OCI-LY7 (cell line): ENCODE results near the gene AHSG. TPM values are rescaled to one million over a fixed set of nuclear protein-coding genes. Genes with fewer than 3 reads are reported as not detected.

ENCODE experiments used
- BruUV-seq: library from RNA; stranded (reverse); fragments of 400-500 nt; replicated peaks from 2 replicates; lab custom pipeline; 2021; lab: Mats Ljungman, UMichigan
- CTCF ChIA-PET: fragments of 300-600 bp; sonication (Branson Sonifier 250); formaldehyde crosslinking; loops from one replicate; lab custom pipeline; 2022; ENCODE audit warnings: antibody characterized with exemption; ENCODE audit not compliant: unreplicated experiment; lab: Charles Lee
- POLR2A ChIA-PET: fragments of 300-600 bp; sonication (Branson Sonifier 250); formaldehyde crosslinking; loops from one replicate; lab custom pipeline; 2022; ENCODE audit warnings: antibody characterized with exemption; lab: Charles Lee
- DNase-seq: peaks from one replicate; pipeline ENCODE4 v3.0.0-alpha.2; 2015; ENCODE audit warnings: low spot score
- H2AFZ ChIP-seq: fragments of 200-600 bp; sonication (generic), shearing (Covaris generic); 2 replicates; pipeline ENCODE4 v1.6.1; 2014; ENCODE audit warnings: mild to moderate bottlenecking, antibody characterized with exemption, low read length, moderate library complexity
- H3K27ac ChIP-seq: fragments of 200-600 bp; sonication (generic); 2 replicates; pipeline ENCODE4 v1.5.1; 2014; ENCODE audit warnings: mixed run types, low read depth, mild to moderate bottlenecking, moderate library complexity, low read length, inconsistent platforms; ENCODE audit not compliant: poor library complexity, severe bottlenecking
- H3K36me3 ChIP-seq: fragments of 200-600 bp; sonication (generic); 2 replicates; pipeline ENCODE4 v1.6.1; 2014; ENCODE audit warnings: mild to moderate bottlenecking, antibody characterized with exemption, low read length, moderate library complexity, mixed read lengths; ENCODE audit not compliant: insufficient read depth
- H3K4me1 ChIP-seq: fragments of 200-600 bp; sonication (generic); 2 replicates; pipeline ENCODE4 v1.5.1; 2014; ENCODE audit warnings: mild to moderate bottlenecking, low read length; ENCODE audit not compliant: insufficient read depth, poor library complexity, severe bottlenecking
- H3K4me2 ChIP-seq: fragments of 200-600 bp; sonication (generic); 2 replicates; pipeline ENCODE4 v1.6.1; 2014; ENCODE audit warnings: mild to moderate bottlenecking, low read length
- H3K4me3 ChIP-seq: fragments of 200-600 bp; sonication (generic); 2 replicates; pipeline ENCODE4 v1.5.1; 2014; ENCODE audit warnings: mild to moderate bottlenecking, low read depth, low read length; ENCODE audit not compliant: poor library complexity, severe bottlenecking
- H3K79me2 ChIP-seq: fragments of 200-600 bp; sonication (generic); 2 replicates; pipeline ENCODE4 v1.6.1; 2016; ENCODE audit warnings: low read depth, mild to moderate bottlenecking, low read length, moderate library complexity, mixed read lengths; ENCODE audit not compliant: insufficient read depth
- H3K9me2 ChIP-seq: fragments of 200-600 bp; sonication (generic); 2 replicates; pipeline ENCODE4 v1.6.1; 2016; ENCODE audit warnings: mild to moderate bottlenecking, low read length, mixed read lengths; ENCODE audit not compliant: insufficient read depth
- H3K9me3 ChIP-seq: fragments of 200-600 bp; sonication (generic); 2 replicates; pipeline ENCODE4 v1.6.1; 2014; ENCODE audit warnings: mild to moderate bottlenecking, mixed run types, low read length, mixed read lengths
- H4K20me1 ChIP-seq: fragments of 200-600 bp; sonication (generic); 2 replicates; pipeline ENCODE4 v1.6.1; 2014; ENCODE audit warnings: mild to moderate bottlenecking, antibody characterized with exemption, low read length, moderate library complexity, mixed read lengths; ENCODE audit not compliant: insufficient read depth
- EZH2phosphoT487 ChIP-seq: fragments of 200-600 bp; sonication (generic); IDR thresholded peaks from 2 replicates; pipeline ENCODE4 v1.6.1; 2018; ENCODE audit warnings: low read depth, borderline replicate concordance, mild to moderate bottlenecking, mixed run types, antibody characterized with exemption, low read length, moderate library complexity, mixed read lengths
- intact Hi-C: fragments of 100-400 bp; cut with micrococcal nuclease; formaldehyde crosslinking; loops from one replicate; pipeline ENCODE4 v1.10.0; 2022; ENCODE audit not compliant: unreplicated experiment
- total RNA-seq, 2 experiments: library from RNA; depleted of rRNA in 1 of 2; stranded (reverse); fragments of >200 nt in 1 of 2; shearing (Covaris generic) in 1 of 2; gene quantifications; 2 replicates each; pipeline ENCODE4 v1.2.3, GENCODE V29; 2014 to 2022
- TF ChIP-seq, protein P1 (sequence below): fragments of 200-600 bp; sonication (generic); conservative IDR thresholded peaks from 2 replicates; pipeline ENCODE4 v1.5.1; 2014; ENCODE audit warnings: mild to moderate bottlenecking, antibody characterized with exemption, low read length, moderate library complexity, mixed read lengths

AHSG gene
- total RNA-seq, 2 experiments from 2014 or later: not detected

DNA sequence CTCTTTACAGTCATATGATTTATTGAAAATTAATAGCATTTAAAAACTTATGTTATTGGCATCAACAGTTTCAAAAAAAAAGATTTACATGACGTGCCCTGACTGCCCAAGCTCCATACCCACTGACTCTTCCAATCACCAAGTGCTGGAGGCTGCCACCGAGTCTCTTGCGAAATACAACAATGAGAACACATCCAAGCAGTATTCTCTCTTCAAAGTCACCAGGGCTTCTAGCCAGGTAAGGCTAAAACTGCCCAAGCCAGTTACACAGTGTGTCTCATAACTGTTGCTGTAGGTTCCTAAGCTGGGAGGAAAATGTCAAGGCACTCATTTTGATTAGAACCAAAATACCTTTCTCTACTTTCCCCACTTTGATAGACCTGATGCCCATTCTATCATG is 31.8 kb downstream of the AHSG start:
- intact Hi-C loops: no loop called here
- Histone ChIP-seq H3K4me2 (no peak overlapping the region), H3K79me2 (no peaks in the 10 kb centered on the region), H3K27ac (no peak overlapping the region), H2AFZ (no peak overlapping the region), H3K9me3 (no peaks in the 10 kb centered on the region; the same call in 1 of the 2 replicates), H3K36me3 (no peaks in the 10 kb centered on the region), H3K4me1 (peaks cover 22% of the 10 kb centered on the region), H3K9me2 (no peaks in the 10 kb centered on the region), H4K20me1 (no peaks in the 10 kb centered on the region), H3K4me3 (no peak overlapping the region)
- no peak for DNase-seq
- ChIA-PET POLR2A (interaction anchor here (1.6 kb wide), 1 partner anchor 8 kb away, joined by 4 read pairs; no protein-coding TSS in a partner anchor), CTCF (interaction anchor here (1.4 kb wide), 1 partner anchor 12 kb away, joined by 3 read pairs; no protein-coding TSS in a partner anchor)
- TF ChIP-seq, protein P1, sequence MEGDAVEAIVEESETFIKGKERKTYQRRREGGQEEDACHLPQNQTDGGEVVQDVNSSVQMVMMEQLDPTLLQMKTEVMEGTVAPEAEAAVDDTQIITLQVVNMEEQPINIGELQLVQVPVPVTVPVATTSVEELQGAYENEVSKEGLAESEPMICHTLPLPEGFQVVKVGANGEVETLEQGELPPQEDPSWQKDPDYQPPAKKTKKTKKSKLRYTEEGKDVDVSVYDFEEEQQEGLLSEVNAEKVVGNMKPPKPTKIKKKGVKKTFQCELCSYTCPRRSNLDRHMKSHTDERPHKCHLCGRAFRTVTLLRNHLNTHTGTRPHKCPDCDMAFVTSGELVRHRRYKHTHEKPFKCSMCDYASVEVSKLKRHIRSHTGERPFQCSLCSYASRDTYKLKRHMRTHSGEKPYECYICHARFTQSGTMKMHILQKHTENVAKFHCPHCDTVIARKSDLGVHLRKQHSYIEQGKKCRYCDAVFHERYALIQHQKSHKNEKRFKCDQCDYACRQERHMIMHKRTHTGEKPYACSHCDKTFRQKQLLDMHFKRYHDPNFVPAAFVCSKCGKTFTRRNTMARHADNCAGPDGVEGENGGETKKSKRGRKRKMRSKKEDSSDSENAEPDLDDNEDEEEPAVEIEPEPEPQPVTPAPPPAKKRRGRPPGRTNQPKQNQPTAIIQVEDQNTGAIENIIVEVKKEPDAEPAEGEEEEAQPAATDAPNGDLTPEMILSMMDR: no peak
- TF ChIP-seq EZH2phosphoT487: no peak
- no TSS peak for BruUV-seq

DNA sequence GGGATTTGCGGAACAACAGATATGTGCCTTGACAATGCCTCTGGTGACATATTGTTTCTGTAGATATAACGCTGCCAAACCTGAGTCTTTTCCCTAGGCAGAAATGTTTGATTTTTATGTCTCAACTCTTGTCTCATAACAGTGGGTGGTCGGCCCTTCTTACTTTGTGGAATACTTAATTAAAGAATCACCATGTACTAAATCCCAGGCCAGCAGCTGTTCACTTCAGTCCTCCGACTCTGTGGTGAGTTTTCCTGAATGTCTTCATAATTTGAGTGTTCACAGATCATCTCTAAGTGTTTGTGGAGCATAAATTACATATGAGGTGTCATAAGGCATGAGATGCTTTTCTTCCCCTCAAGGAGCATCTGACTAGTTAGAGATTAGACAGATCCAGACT is 33.2 kb downstream of the AHSG start:
- ChIA-PET CTCF (no interaction called here), POLR2A (interaction anchor here (0.7 to 1.1 kb wide), 2 partner anchors 9 to 145 kb away, joined by 3 read pairs; no protein-coding TSS in a partner anchor)
- Histone ChIP-seq H4K20me1 (no peaks in the 10 kb centered on the region), H3K4me2 (no peak overlapping the region), H3K27ac (no peak overlapping the region), H3K36me3 (no peaks in the 10 kb centered on the region), H2AFZ (no peak overlapping the region), H3K9me2 (no peaks in the 10 kb centered on the region), H3K4me3 (no peak overlapping the region), H3K79me2 (no peaks in the 10 kb centered on the region), H3K9me3 (no peaks in the 10 kb centered on the region), H3K4me1 (peaks cover 22% of the 10 kb centered on the region)
- intact Hi-C loops: no loop called here
- no peak for DNase-seq
- no TSS peak for BruUV-seq
- no peak for TF ChIP-seq EZH2phosphoT487
- TF ChIP-seq, protein P1: no peak

DNA sequence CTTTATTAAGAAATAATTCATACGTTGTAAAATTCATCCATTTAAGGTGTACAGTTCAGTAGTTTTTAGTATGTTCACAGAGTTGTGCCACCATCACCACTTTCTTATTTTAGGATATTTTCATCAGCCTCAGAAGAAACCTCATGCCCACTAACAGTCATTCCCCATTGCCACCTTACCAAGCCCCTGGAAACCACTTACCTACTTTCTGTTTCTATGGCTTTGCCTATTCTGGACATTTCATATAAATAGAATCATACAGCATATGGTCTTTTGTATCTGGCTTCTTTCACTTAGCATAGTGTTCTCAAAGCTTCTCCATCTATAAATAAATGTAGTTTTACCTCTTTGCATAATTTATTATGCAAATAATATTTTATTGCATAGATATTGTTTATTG is 34.0 kb downstream of the AHSG start:
- BruUV-seq: no TSS peak
- no peaks in the 10 kb centered on the region for H3K79me2 ChIP-seq
- no peak overlapping the region for H3K4me2 ChIP-seq
- no peak for DNase-seq
- ChIA-PET POLR2A (interaction anchor here (0.7 to 1.1 kb wide), 2 partner anchors 9 to 146 kb away, joined by 3 read pairs; no protein-coding TSS in a partner anchor), CTCF (no interaction called here)
- no peaks in the 10 kb centered on the region for H4K20me1 ChIP-seq
- intact Hi-C loops: no loop called here
- no peaks in the 10 kb centered on the region for H3K9me2 ChIP-seq
- TF ChIP-seq, protein P1: no peak
- TF ChIP-seq EZH2phosphoT487: no peak
- H3K4me1 ChIP-seq: peaks cover 24% of the 10 kb centered on the region
- H3K27ac ChIP-seq: no peak overlapping the region
- H2AFZ ChIP-seq: no peak overlapping the region
- H3K9me3 ChIP-seq: no peaks in the 10 kb centered on the region
- H3K36me3 ChIP-seq: no peaks in the 10 kb centered on the region
- no peak overlapping the region for H3K4me3 ChIP-seq
